Mammary epithelial cell (primary cell): Measurements from ENCODE around the gene DSCAML1.

Source experiments
- CTCF ChIP-seq, 2 donors: IDR thresholded peaks in 1 of 2; conservative IDR thresholded peaks in 1 of 2; 2 replicates each; pipeline ENCODE4 v1.5.1; 2011 to 2012; ENCODE audit warnings: inconsistent platforms in 2 of 2, low read length in 2 of 2, mild to moderate bottlenecking in 2 of 2, control low read depth in 1 of 2, low read depth in 1 of 2; ENCODE audit not compliant: insufficient read depth in 1 of 2; ENCODE audit errors: extremely low read depth in 1 of 2
- EZH2 ChIP-seq: IDR thresholded peaks from 2 replicates; pipeline ENCODE4 v1.6.1; 2012; ENCODE audit warnings: low read length, inconsistent platforms, borderline replicate concordance

- TF ChIP-seq EZH2 (no peak), CTCF (conservative IDR thresholded peaks at IDR 0.05 in 1 of 2, IDR thresholded peaks at IDR 0.05 in 1 of 2; ENCODE audit: extremely low read depth in 1 of 2, insufficient read depth in 1 of 2, low read depth in 1 of 2, low read length in 2 of 2) (no peak)
Measured at GRCh38 chr11:117442869-117443239, 354.2 kb downstream of the DSCAML1 start.
